Breast epithelium (tissue), 4 donors: ENCODE measurements around the gene CLSTN1. TPM values are rescaled to one million over a fixed set of nuclear protein-coding genes. Genes with fewer than 3 reads are reported as not detected.
"Not testable (repeated sequence)": the region's sequence is repeated elsewhere in the genome, so short reads cannot be mapped to it uniquely, and the experiment has no call there.

Experiments
- DNase-seq, 2 donors: peaks; one replicate each; pipeline ENCODE4 v3.0.0-alpha.2; 2019; ENCODE audit warnings: low spot score in 2 of 2
- H3K27ac ChIP-seq, 2 donors: fragments of 200-600 bp; sonication (generic) in 1 of 2; one replicate each; pipeline ENCODE4 v1.5.1; 2016 to 2019; ENCODE audit warnings: mild to moderate bottlenecking in 1 of 2
- H3K27me3 ChIP-seq, 2 donors: fragments of 200-600 bp; sonication (generic) in 1 of 2; one replicate each; pipeline versions ENCODE4 v1.5.1 to v1.6.0; 2017 to 2019; ENCODE audit warnings: control low read depth in 1 of 2, mild to moderate bottlenecking in 1 of 2
- H3K36me3 ChIP-seq: fragments of 200-600 bp; one replicate; pipeline ENCODE4 v1.5.1; 2019
- H3K4me1 ChIP-seq, 2 donors: fragments of 200-600 bp; sonication (generic); one replicate each; pipeline ENCODE4 v1.5.1; 2016 to 2019; ENCODE audit warnings: control low read depth in 1 of 2
- H3K4me3 ChIP-seq, 3 donors: fragments of 200-600 bp; sonication (generic); 1 replicate in 2 of 3; 2 replicates in 1 of 3; pipeline ENCODE4 v1.5.1; 2016 to 2019; ENCODE audit warnings: mild to moderate bottlenecking in 3 of 3, moderate library complexity in 2 of 3
- H3K9me3 ChIP-seq, 2 donors: fragments of 200-600 bp; sonication (generic) in 1 of 2; one replicate each; pipeline ENCODE4 v1.5.1; 2016 to 2019; ENCODE audit warnings: control low read depth in 1 of 2
- POLR2A ChIP-seq: fragments of 450-650 bp; IDR thresholded peaks from one replicate; pipeline ENCODE4 v1.6.1; 2016; ENCODE audit warnings: antibody characterized with exemption, mild to moderate bottlenecking, moderate library complexity
- POLR2AphosphoS5 ChIP-seq, 3 donors: sonication (generic); formaldehyde crosslinking; IDR thresholded peaks; one replicate each; pipeline ENCODE4 v1.6.1; 2017; ENCODE audit warnings: antibody characterized with exemption in 3 of 3
- intact Hi-C: fragments of 100-400 bp; cut with DNase I; formaldehyde crosslinking; loops from one replicate; pipeline ENCODE4 v1.15.1; 2023; ENCODE audit warnings: low total_unique reads
- total RNA-seq, 3 donors: library from RNA; depleted of rRNA; stranded (reverse); fragments of >200 nt; gene quantifications; one replicate each; pipeline ENCODE4 v1.1.0, GENCODE V29; 2016
- TF ChIP-seq, protein P1 (sequence below), 3 donors: fragments of 450-650 bp; IDR thresholded peaks; one replicate each; pipeline ENCODE4 v1.5.1; 2016 to 2017; ENCODE audit warnings: antibody characterized with exemption in 3 of 3, mild to moderate bottlenecking in 3 of 3, moderate library complexity in 3 of 3

CLSTN1 gene
- total RNA-seq, 3 donors from 2014 or later, result 25.4 to 47.5 (median 42.3) TPM

DNA sequence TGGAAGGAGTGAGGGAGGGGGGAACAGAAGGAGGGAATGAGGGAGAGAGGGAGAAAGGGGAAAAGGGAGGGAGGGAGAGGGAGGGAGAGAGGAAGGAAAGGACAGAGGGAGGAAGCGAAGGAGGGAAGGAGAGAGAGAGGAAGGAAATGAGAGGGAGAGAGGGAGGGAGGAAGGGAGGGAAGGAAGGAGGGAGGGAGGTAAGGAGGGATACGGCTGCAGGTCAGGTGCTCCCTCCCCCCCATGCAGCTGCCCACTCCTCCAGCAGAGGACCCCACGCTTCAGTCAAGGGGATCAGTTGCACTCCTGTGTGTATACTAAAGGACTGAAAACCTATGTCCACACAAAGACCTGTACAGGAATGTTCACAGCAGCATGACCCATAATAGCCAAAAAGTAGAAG lies 54.8 kb downstream of the CLSTN1 start:
- Histone ChIP-seq H3K27me3 (no peaks in the 10 kb centered on the region), H3K9me3 (no peaks in the 10 kb centered on the region), H3K4me3 (no peak overlapping the region), H3K4me1 (no peaks in the 10 kb centered on the region), H3K27ac (no peak overlapping the region), H3K36me3 (no peaks in the 10 kb centered on the region)
- no peak for DNase-seq
- intact Hi-C loops, result no loop called here
- TF ChIP-seq, protein P1, sequence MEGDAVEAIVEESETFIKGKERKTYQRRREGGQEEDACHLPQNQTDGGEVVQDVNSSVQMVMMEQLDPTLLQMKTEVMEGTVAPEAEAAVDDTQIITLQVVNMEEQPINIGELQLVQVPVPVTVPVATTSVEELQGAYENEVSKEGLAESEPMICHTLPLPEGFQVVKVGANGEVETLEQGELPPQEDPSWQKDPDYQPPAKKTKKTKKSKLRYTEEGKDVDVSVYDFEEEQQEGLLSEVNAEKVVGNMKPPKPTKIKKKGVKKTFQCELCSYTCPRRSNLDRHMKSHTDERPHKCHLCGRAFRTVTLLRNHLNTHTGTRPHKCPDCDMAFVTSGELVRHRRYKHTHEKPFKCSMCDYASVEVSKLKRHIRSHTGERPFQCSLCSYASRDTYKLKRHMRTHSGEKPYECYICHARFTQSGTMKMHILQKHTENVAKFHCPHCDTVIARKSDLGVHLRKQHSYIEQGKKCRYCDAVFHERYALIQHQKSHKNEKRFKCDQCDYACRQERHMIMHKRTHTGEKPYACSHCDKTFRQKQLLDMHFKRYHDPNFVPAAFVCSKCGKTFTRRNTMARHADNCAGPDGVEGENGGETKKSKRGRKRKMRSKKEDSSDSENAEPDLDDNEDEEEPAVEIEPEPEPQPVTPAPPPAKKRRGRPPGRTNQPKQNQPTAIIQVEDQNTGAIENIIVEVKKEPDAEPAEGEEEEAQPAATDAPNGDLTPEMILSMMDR (IDR thresholded peaks at IDR 0.05), result no peak
- no peak for TF ChIP-seq POLR2AphosphoS5 (IDR thresholded peaks at IDR 0.05)

DNA sequence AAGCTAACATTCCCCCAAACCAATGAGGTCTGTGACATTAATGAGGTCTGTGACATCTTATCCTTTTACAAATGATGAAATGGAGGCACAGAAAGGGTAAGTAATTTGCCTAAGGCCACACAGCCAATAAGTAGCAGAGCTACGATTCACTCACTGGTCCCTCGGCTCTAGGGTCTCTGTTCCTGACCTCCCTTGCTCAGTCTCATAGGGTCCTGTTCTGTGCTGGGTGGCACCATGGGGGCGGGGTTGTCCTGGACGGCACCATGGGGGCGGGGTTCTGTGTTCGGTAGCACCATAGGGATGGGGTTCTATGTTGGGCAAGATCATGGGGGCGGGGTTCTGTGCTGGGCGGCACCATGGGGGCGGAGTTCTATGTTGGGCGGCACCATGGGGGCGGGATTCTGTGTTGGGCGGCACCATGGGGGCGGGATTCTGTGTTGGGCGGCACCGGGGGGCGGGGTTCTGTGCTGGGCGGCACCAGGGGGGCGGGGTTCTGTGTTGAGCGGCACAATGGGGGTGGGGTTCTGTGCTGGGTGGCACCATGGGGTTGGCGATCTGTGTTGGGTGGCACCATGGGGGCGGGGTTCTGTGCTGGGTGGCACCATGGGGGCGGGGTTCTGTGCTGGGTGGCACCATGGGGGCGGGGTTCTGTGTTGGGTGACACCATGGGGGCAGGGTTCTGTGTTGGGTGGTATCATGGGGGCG lies 55.6 kb downstream of the CLSTN1 start:
- no peaks in the 10 kb centered on the region for H3K4me1 ChIP-seq
- intact Hi-C loops, result no loop called here
- no peaks in the 10 kb centered on the region for H3K36me3 ChIP-seq
- TF ChIP-seq POLR2AphosphoS5 (IDR thresholded peaks at IDR 0.05), result no peak
- TF ChIP-seq POLR2A, result no peak
- TF ChIP-seq, protein P1 (IDR thresholded peaks at IDR 0.05), result no peak
- no peak for DNase-seq
- no peaks in the 10 kb centered on the region for H3K27me3 ChIP-seq
- no peak overlapping the region for H3K27ac ChIP-seq
- H3K4me3 ChIP-seq, result no peak overlapping the region
- H3K9me3 ChIP-seq, result no peaks in the 10 kb centered on the region

DNA sequence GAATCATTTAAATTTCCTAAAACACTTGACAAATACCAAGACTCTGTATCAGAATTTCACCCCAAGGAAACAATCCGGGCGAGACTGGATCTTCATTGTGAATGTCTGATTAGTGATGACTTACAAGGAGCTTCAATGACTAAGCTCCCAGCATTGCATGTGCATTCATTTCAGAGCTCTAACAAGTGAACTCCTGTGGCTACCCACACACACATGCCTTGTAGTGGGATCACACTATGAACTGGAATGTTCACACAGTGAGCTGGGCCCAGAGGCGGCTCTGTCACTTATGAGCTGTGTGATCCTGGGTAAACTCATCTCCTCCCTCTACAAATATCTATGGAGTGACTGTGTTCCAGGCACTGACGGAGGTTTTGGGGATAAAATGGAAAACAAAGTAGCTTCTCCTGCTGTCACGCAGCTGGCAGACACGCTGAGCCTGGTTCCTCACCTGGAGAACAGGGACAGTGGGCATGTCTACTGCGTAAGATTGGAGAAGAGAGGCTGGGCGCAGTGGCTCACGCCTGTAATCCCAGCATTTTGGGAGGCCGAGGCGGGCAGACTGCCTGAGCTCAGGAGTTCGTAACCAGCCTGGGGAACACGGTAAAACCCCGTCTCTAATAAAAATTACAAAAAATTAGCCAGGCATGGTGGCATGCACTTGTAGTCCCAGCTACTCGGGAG lies 56.9 kb downstream of the CLSTN1 start:
- no peak for DNase-seq
- intact Hi-C loops, result no loop called here

DNA sequence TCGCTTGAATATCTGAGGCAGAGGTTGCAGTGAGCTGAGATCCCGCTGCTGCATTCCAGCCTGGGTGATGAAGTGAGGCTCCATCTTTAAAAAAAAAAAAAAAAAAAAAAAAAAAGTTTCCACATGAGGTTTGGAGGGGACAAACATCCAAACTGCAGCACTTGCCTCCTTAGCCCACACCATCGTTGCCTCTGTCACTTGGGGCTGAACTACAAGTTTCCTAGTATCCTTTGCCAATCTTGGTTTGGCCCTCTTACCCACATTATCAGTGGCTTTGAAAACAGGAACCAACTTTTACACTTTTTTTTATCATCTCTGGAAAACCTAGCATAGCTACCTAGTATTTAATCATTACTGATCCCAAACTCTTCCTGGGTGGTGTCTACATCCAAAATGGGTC lies 59.2 kb downstream of the CLSTN1 start:
- TF ChIP-seq POLR2A, result no peak
- TF ChIP-seq, protein P1 (IDR thresholded peaks at IDR 0.05), result no peak
- TF ChIP-seq POLR2AphosphoS5 (IDR thresholded peaks at IDR 0.05), result no peak
- H3K27me3 ChIP-seq, result no peaks in the 10 kb centered on the region
- H3K36me3 ChIP-seq, result no peaks in the 10 kb centered on the region
- intact Hi-C loops, result no loop called here
- no peak overlapping the region for H3K4me3 ChIP-seq
- DNase-seq, result no peak
- no peak overlapping the region for H3K27ac ChIP-seq
- no peaks in the 10 kb centered on the region for H3K9me3 ChIP-seq
- no peaks in the 10 kb centered on the region for H3K4me1 ChIP-seq

More for the DNA sequence above, 56.9 kb downstream of the CLSTN1 start:
- H3K36me3 ChIP-seq, result no peaks in the 10 kb centered on the region
- no peaks in the 10 kb centered on the region for H3K9me3 ChIP-seq
- H3K27ac ChIP-seq, result no peak overlapping the region
- H3K4me3 ChIP-seq, result no peak overlapping the region
- H3K27me3 ChIP-seq, result no peaks in the 10 kb centered on the region
- H3K4me1 ChIP-seq, result no peaks in the 10 kb centered on the region
- TF ChIP-seq, protein P1 (IDR thresholded peaks at IDR 0.05), result no peak
- TF ChIP-seq POLR2AphosphoS5 (IDR thresholded peaks at IDR 0.05), result no peak
- TF ChIP-seq POLR2A, result no peak

DNA sequence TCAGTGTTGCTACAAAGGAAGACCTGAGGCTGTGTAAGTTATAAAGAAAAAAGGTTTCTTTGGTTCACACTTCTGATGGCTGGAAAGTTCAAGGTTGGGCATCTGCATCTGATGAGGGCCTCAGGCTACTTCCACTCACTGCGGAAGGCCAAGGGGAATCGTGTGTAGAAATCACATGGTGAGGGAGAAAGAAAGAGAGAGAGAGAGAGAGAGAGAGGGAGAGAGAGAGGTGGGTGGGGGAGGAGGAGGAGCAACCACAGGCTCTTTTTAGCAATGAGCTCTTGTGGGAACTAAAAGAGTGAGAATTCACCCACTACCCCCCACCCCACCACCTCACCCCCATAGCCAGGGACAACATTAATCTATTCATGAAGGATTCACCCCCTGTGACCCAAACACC lies 59.9 kb downstream of the CLSTN1 start:
- Histone ChIP-seq H3K9me3 (no peaks in the 10 kb centered on the region), H3K36me3 (no peaks in the 10 kb centered on the region), H3K27me3 (no peaks in the 10 kb centered on the region), H3K4me1 (no peaks in the 10 kb centered on the region), H3K4me3 (no peak overlapping the region), H3K27ac (no peak overlapping the region)
- intact Hi-C loops, result no loop called here
- TF ChIP-seq, protein P1 (IDR thresholded peaks at IDR 0.05), result no peak
- TF ChIP-seq POLR2AphosphoS5 (IDR thresholded peaks at IDR 0.05) (no peak), POLR2A (no peak)
- DNase-seq, result no peak

DNA sequence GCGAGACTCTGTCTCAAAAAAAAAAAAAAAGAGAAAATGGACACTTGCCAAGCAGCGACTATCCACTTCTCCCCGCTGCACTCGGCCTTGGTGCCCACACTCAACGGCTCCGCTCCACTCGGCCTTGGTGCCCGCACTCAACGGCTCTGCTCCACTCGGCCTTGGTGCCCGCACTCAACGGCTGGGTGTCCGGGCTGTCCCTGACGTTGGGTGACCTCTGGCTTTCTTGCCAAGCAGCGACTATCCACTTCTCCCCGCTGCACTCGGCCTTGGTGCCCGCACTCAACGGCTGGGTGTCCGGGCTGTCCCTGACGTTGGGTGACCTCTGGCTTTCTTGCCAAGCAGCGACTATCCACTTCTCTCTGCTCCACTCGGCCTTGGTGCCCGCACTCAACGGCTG lies 61.3 kb downstream of the CLSTN1 start:
- intact Hi-C loops, H3K4me3 ChIP-seq, H3K9me3 ChIP-seq, H3K27ac ChIP-seq, H3K36me3 ChIP-seq, DNase-seq, H3K4me1 ChIP-seq, H3K27me3 ChIP-seq: not testable (repeated sequence)
